Measurements from ENCODE around the gene EFNA5. TPM values are rescaled to one million over a fixed set of nuclear protein-coding genes. Genes with fewer than 3 reads are reported as not detected.

The EFNA5 gene
- total and polyA plus RNA-seq, 8 donors, result 0.29 to 187 (median 3.1) TPM

DNA sequence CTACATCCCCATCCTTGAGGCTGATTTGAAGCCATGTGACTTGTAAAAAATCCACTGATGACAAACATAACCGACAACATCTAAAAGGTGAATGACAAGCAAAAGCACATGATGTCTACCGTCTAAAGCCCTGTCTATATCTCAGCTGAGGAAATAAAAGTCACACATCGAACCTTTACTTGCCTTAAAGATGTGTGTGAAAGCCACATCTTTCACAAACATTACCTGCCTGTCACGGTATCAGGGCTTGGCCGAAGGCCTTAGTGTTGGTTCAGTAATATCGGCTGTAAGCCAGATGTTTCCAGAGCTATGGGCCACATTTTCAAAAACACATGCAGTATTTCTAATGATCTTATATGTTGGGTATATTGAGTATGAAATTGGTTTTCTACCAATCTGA lies 125.8 kb downstream of the EFNA5 start:
- 33 to 67% (median 43%) methylated on average over 6 of the region's 6 CpGs for WGBS, 5 donors
- peak overlapping the region in 4 of 5 donors; percentile 2 to 78 (median 46) for H3K27ac ChIP-seq
- peaks cover 13 to 57% (median 39%) of the 10 kb centered on the region in 4 donors for H3K4me1 ChIP-seq
- no peaks in the 10 kb centered on the region for H3K9me3 ChIP-seq
- TF ChIP-seq POLR2A (IDR thresholded peaks at IDR 0.05) (no peak), POLR2AphosphoS5 (IDR thresholded peaks at IDR 0.05) (peak in 2 of 3 donors; percentile 18 to 22)
- no peak overlapping the region for H3K4me3 ChIP-seq
- peak in 1 of 2 donors; percentile 36 for DNase-seq
- H3K36me3 ChIP-seq, result no peaks in the 10 kb centered on the region
- intact Hi-C loops (cut with DNase I; ENCODE audit: low total_unique reads), result no loop called here
- no peaks in the 10 kb centered on the region for H3K27me3 ChIP-seq

DNA sequence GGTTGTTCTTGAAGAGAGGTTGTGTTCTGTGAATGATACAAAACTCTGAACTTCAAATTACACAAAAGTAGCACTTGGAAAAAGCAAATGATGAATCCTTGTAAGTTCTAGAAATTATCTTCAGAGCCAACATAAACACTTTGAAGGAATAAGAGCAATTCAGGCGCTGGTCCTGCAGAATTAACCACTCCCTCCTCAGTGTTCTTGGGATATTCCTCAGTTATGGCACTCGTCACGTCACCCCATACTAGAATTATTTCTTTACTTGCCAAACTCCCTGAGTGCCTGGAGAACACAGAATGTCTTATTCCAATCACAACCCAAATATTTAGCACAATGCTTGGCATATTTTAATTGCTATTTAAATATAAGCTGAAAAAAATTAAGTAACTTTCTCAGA lies 126.3 kb downstream of the EFNA5 start:
- Histone ChIP-seq H3K9me3 (no peaks in the 10 kb centered on the region), H3K4me1 (peaks cover 13 to 57% (median 39%) of the 10 kb centered on the region in 4 donors), H3K27me3 (no peaks in the 10 kb centered on the region), H3K4me3 (no peak overlapping the region), H3K36me3 (no peaks in the 10 kb centered on the region), H3K27ac (peak overlapping the region in 4 of 5 donors; percentile 2 to 78 (median 56))
- TF ChIP-seq POLR2AphosphoS5 (IDR thresholded peaks at IDR 0.05), result no peak
- no peak for TF ChIP-seq POLR2A (IDR thresholded peaks at IDR 0.05)
- TF ChIP-seq, protein P1, sequence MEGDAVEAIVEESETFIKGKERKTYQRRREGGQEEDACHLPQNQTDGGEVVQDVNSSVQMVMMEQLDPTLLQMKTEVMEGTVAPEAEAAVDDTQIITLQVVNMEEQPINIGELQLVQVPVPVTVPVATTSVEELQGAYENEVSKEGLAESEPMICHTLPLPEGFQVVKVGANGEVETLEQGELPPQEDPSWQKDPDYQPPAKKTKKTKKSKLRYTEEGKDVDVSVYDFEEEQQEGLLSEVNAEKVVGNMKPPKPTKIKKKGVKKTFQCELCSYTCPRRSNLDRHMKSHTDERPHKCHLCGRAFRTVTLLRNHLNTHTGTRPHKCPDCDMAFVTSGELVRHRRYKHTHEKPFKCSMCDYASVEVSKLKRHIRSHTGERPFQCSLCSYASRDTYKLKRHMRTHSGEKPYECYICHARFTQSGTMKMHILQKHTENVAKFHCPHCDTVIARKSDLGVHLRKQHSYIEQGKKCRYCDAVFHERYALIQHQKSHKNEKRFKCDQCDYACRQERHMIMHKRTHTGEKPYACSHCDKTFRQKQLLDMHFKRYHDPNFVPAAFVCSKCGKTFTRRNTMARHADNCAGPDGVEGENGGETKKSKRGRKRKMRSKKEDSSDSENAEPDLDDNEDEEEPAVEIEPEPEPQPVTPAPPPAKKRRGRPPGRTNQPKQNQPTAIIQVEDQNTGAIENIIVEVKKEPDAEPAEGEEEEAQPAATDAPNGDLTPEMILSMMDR (IDR thresholded peaks at IDR 0.05), result no peak
- no peak for TF ChIP-seq EP300 (IDR thresholded peaks at IDR 0.05)
- DNase-seq, result no peak
- intact Hi-C loops (cut with DNase I; ENCODE audit: low total_unique reads), result no loop called here
- WGBS, 5 donors, result 35 to 65% (median 52%) methylated on average over 3 of the region's 3 CpGs

DNA sequence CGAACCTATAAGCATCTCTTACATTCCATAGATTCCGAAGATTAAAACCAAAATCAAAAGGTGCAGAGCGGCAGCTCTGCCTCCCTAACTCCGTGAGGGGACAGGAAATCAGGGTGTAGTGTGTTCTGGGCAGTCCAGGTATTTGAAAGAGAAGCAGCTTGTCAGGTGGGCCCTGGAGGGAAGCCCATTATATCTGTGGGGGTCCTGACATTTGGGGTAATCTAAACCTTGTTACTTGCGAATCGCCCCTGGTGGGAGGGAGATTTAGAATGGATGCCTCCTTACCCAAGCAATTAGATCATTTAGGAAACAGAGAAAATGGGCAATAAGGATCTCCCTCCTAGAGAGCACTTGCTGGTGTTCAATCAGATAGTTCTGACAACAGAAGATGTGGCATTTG lies 126.9 kb downstream of the EFNA5 start:
- no peak overlapping the region for H3K4me3 ChIP-seq
- H3K4me1 ChIP-seq, result peaks cover 13 to 61% (median 41%) of the 10 kb centered on the region in 4 donors
- H3K36me3 ChIP-seq, result no peaks in the 10 kb centered on the region
- intact Hi-C loops (cut with DNase I; ENCODE audit: low total_unique reads), result no loop called here
- H3K27ac ChIP-seq, result peak overlapping the region in 3 of 5 donors; percentile 51 to 78 (median 62)
- TF ChIP-seq POLR2AphosphoS5 (IDR thresholded peaks at IDR 0.05) (no peak), POLR2A (IDR thresholded peaks at IDR 0.05) (no peak), EP300 (IDR thresholded peaks at IDR 0.05) (no peak)
- TF ChIP-seq, protein P1 (IDR thresholded peaks at IDR 0.05), result no peak
- 79 to 97% (median 87%) methylated on average over 6 of the region's 6 CpGs for WGBS, 5 donors
- H3K9me3 ChIP-seq, result no peaks in the 10 kb centered on the region
- H3K27me3 ChIP-seq, result no peaks in the 10 kb centered on the region
- no peak for DNase-seq

DNA sequence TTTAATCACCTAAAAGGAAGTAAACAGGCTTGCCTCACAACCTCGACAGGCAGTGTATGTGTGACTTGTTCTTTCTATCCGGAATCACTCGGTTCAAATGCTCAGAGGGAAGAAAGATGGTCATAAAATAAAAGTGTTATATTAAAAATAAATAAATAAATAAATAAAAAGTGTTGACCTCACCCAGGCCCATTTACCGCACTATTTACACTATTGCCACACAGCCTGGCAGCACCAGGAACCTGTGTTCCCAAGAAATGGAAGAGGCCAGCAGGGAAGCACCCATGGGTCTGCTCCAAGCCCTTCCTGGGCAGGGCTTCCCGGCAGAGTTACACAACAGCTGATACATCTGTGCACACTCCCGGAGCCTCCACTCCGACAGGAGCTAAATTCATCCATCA lies 127.9 kb downstream of the EFNA5 start:
- Histone ChIP-seq H3K27ac (peak overlapping the region; percentile 62 to 84 (median 77)), H3K4me1 (peaks cover 13 to 72% (median 43%) of the 10 kb centered on the region in 4 donors), H3K27me3 (no peaks in the 10 kb centered on the region), H3K9me3 (no peaks in the 10 kb centered on the region), H3K36me3 (no peaks in the 10 kb centered on the region), H3K4me3 (peak overlapping the region in 1 of 4 donors; percentile 1)
- WGBS, 5 donors, result 18 to 25% (median 22%) methylated on average over 7 of the region's 7 CpGs
- intact Hi-C loops (cut with DNase I; ENCODE audit: low total_unique reads), result no loop called here
- DNase-seq, result peak; percentile 63 to 71
- TF ChIP-seq EP300 (IDR thresholded peaks at IDR 0.05) (peak; percentile 86), POLR2AphosphoS5 (IDR thresholded peaks at IDR 0.05) (peak; percentile 36 to 86 (median 76)), POLR2A (IDR thresholded peaks at IDR 0.05) (no peak)

DNA sequence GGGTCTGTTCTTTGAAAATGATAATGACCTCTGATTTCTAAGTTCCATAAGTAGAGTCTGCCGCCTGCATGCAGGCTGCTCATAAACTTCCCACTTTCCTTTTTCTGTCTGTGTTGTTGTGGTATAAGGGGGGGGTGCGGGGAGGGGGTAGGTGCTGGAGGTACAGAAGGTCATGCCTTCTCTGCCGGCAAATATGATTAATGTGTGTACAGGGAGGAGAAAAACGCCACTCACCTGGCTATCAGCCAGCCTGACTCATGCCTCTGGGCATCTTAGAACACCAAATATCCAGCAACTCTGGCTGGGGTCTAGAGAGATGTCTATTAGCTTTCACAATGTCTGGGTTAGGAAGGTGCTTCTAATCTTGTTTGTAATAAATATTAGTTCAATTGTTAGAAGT lies 128.3 kb downstream of the EFNA5 start:
- Histone ChIP-seq H3K4me1 (peaks cover 13 to 76% (median 44%) of the 10 kb centered on the region in 4 donors), H3K27me3 (no peaks in the 10 kb centered on the region), H3K4me3 (peak overlapping the region in 1 of 4 donors; percentile 1), H3K27ac (peak overlapping the region; percentile 62 to 84 (median 77)), H3K36me3 (no peaks in the 10 kb centered on the region), H3K9me3 (no peaks in the 10 kb centered on the region)
- intact Hi-C loops (cut with DNase I; ENCODE audit: low total_unique reads), result no loop called here
- TF ChIP-seq POLR2AphosphoS5 (IDR thresholded peaks at IDR 0.05), result peak in 1 of 3 donors; percentile 70
- TF ChIP-seq EP300 (IDR thresholded peaks at IDR 0.05), result no peak
- WGBS, 5 donors, result 10 to 18% (median 17%) methylated on average over 4 of the region's 4 CpGs
- DNase-seq, result peak; percentile 86 to 92

DNA sequence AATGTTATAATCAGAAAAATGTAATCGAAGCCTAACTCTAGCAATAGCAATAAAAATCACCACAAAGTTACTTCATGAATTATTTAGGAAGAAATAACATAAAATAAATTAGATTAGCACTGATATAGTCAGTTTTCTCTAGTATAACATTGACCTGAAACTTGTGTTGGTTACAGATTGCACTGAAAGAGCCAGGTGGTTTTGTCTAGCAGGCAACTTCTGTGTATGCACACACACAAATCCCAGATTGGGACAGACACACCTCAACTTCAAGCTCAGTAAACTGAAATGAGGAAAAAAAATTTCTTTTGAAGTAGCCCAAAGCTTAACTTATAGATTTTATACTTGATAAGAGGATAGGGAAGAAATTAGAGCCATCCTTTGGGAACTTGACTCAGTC lies 129.3 kb downstream of the EFNA5 start:
- Histone ChIP-seq H3K9me3 (no peaks in the 10 kb centered on the region), H3K4me1 (peaks cover 13 to 79% (median 43%) of the 10 kb centered on the region in 4 donors), H3K4me3 (no peak overlapping the region), H3K27me3 (no peaks in the 10 kb centered on the region), H3K36me3 (no peaks in the 10 kb centered on the region), H3K27ac (peak overlapping the region in 3 of 5 donors; percentile 68 to 78 (median 77))
- TF ChIP-seq EP300 (IDR thresholded peaks at IDR 0.05), result no peak
- no peak for TF ChIP-seq POLR2AphosphoS5 (IDR thresholded peaks at IDR 0.05)
- TF ChIP-seq, protein P1 (IDR thresholded peaks at IDR 0.05), result no peak
- TF ChIP-seq POLR2A (IDR thresholded peaks at IDR 0.05), result no peak
- WGBS, 5 donors, result 83 to 92% (median 84%) methylated on average over 1 of the region's 1 CpG
- intact Hi-C loops (cut with DNase I; ENCODE audit: low total_unique reads), result no loop called here
- no peak for DNase-seq
